ENCODE measurements around the gene IP6K1. TPM values are rescaled to one million over a fixed set of nuclear protein-coding genes. Genes with fewer than 3 reads are reported as not detected.
A peak's percentile ranks its signal among the peaks of the same experiment; 100 is the strongest.
"Not testable (repeated sequence)": the region's sequence is repeated elsewhere in the genome, so short reads cannot be mapped to it uniquely, and the experiment has no call there.

The IP6K1 gene
- total RNA-seq, 1 donor: 82.4 TPM

GRCh38 chr3:49694409-49695070 lies 91.8 kb downstream of the IP6K1 start:
- not testable (repeated sequence) for DNase-seq (ENCODE audit: low read depth in 2 of 3, low spot score in 2 of 3)

DNA sequence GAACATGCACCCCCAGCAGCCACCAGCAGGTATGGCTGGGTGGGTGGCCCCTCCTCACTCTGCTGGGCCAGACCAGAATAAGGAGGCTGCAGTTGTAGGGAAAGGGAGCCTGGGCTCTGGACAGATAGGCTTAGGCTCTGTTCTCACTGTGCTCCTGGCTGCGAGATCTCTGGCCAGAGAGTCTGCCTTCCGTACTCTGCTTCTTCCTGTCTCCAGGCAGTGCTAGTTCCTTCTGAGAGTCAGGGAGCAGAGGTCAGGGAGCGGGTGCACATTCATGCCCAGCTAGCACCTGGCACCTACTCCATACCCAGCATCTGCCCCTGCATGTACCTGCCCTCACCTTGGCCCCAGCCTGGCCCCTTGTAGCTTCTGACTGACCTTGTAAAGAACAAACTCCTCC lies 94.9 kb downstream of the IP6K1 start:
- DNase-seq (ENCODE audit: low read depth in 2 of 3, low spot score in 2 of 3): not testable (repeated sequence)

- DNase-seq (ENCODE audit: low read depth in 2 of 3, low spot score in 2 of 3): not testable (repeated sequence)
Measured at GRCh38 chr3:49690856-49691255, 95.5 kb downstream of the IP6K1 start.

- peak in 1 of 3 donors; percentile 18 for DNase-seq (ENCODE audit: low read depth in 2 of 3, low spot score in 2 of 3)
Measured at GRCh38 chr3:49689908-49690624, 96.3 kb downstream of the IP6K1 start.

DNA sequence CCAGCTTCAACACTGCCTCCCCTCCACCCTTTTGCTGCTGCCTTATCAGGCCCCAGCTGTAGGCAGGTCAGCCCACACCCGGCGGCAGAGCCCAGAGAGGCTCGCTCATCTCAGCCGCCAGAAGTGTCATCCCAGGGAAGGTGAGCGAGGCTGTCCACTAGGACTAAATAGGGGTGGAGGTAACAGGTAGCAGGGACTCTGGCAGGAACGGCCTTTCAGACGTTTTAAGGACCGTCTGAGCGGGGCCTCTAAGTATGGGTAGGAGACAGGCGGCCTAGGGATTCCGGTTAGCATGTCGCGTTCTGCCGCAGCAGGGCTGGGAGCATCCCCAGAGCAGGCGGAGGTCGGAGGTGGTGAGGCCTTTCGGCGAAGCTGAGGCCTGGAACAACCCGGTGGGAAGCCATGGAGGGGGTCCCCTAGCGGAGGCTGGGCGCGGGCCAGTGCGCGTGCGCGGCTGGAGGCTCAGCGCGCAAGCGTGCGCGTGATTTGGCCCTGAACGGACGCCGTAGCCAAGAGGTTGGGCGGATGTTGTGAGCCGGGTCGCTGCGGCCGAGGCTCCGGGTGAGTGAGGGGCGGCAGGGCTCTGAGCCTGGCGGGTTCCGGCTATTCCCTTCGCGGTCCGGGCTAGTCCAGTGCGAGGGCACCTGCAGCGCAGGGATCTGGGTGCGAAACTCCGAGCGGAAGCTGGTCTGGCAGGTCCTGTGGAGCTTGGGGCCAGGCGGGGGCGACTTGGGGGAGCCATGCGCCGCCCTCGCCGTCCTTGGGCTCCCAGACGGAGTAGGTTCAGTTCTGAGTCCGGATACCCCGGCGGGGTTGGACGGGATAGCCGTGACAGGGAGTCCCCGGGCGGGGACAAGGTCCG lies 97.1 kb downstream of the IP6K1 start, which contains the start of the genes MST1 and RNF123:
Gene MST1, minus strand, starts transcription at position 429 of the 862 bp plus-strand sequence. CDS start 783 bp downstream, outside the sequence.
Gene RNF123, plus strand, starts transcription at position 512 of the 862 bp plus-strand sequence. CDS start 1,609 bp downstream, outside the sequence.
- DNase-seq (ENCODE audit: low read depth in 2 of 3, low spot score in 2 of 3): peak; percentile 92 to 95 (median 93)

GRCh38 chr3:49688338-49689045 lies 97.8 kb downstream of the IP6K1 start:
- not testable (repeated sequence) for DNase-seq (ENCODE audit: low read depth in 2 of 3, low spot score in 2 of 3)

DNA sequence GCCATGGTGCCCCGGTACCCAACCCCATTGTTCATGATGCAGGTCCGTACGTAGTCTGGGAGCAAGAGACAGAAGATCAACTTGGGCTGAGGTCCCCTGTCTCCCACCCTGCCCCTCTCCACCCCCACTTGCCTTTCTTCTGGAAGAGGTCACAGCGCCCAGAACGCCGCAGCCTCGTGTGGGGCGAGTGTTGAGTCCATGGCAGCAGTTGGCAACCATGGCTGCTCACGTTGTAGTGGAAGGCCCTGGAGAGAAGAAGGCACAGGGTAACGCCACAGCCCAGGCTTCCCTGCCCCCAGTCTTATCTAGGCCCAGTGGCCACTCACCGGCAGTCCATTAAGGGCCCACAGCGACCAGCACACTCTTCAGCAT lies 98.9 kb downstream of the IP6K1 start:
- DNase-seq (ENCODE audit: low read depth in 2 of 3, low spot score in 2 of 3): not testable (repeated sequence)

GRCh38 chr3:49686769-49687423 lies 99.4 kb downstream of the IP6K1 start:
- DNase-seq (ENCODE audit: low read depth in 2 of 3, low spot score in 2 of 3): peak in 2 of 3 donors; percentile 37 to 53

DNA sequence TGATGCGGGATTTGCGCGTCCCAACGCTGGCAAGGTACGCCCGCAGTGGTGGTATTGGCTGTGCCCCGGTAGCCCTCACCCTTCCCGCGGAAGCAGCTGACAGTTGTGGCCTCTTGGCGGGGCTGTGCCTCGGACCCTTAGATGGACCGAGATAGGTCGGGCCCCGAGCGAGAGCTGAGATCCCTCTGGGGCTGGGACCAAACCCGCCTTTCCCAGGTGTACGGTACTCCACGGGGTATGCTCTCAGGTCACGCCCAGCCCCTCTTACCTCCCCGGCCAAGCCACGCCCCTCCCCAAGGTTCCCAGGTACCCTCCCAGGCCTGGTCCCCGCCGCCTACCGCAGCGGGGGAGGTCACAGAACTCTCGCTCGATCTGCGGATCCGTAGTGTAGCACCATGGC lies 100.0 kb downstream of the IP6K1 start:
- peak in 2 of 3 donors; percentile 8 to 18 for DNase-seq (ENCODE audit: low read depth in 2 of 3, low spot score in 2 of 3)

GRCh38 chr3:49685846-49686245 lies 100.5 kb downstream of the IP6K1 start:
- DNase-seq (ENCODE audit: low read depth in 2 of 3, low spot score in 2 of 3): not testable (repeated sequence)

DNA sequence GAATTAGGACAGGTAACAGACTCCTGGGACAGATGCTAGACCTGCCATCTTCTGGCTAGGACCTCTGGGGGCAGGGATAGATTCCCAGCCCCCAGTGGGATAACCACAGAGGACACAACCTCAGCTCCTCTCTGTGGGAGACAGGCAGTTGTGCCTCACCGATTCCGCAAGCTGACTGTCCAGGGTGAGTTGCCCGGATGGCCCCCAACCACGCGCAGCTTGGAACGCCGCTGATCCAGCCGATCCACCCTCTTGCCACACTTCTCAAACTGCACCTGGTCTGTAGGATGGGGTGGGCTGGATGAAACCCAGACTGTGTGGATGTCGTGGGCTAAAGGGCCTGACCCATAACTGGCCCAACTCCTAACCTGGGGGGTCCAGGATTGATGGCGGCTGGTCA lies 101.2 kb downstream of the IP6K1 start:
- not testable (repeated sequence) for DNase-seq (ENCODE audit: low read depth in 2 of 3, low spot score in 2 of 3)

- not testable (repeated sequence) for DNase-seq (ENCODE audit: low read depth in 2 of 3, low spot score in 2 of 3)
Measured at GRCh38 chr3:49684453-49684852, 101.9 kb downstream of the IP6K1 start.

DNA sequence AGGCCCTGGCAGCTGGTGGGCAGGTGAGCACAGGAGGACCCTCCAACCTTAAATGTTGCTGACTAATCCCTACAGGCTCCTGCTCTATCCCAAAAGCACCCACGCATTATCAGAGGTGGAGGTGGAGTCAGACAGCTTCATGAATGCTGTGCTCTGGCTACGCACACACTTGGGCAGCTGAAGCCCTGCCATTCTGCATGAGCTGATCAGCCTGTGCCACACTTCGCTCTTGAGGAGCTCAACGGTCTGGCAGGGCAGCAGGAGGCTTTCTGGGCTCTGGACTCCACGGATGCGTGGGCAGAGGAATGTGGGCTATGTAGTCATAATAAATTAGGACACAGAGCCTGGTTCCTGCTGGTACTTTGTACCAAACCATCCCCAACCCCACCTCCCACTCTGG lies 103.2 kb downstream of the IP6K1 start:
- no peak for DNase-seq (ENCODE audit: low read depth in 2 of 3, low spot score in 2 of 3)

DNA sequence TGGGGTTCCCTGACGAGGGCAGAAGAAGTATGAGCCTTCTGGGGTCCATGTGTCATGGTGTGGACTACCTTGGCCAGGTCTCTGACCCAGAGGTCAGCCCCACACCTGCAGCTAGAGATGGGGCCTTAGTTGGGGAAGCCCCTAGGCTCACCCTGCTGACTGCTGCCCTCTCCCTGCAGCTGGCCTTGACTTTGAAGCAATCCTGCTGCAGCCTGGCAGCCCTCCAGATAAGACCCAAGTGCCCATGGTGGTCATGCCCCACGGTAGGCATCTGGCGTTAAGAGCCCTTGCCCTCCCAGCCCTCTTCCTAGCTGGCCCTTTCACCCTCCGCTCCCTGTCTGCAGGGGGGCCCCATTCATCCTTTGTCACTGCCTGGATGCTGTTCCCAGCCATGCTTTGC lies 104.8 kb downstream of the IP6K1 start:
- DNase-seq (ENCODE audit: low read depth in 2 of 3, low spot score in 2 of 3): no peak

GRCh38 chr3:49681232-49681522 lies 105.2 kb downstream of the IP6K1 start:
- DNase-seq (ENCODE audit: low read depth in 2 of 3, low spot score in 2 of 3): no peak

DNA sequence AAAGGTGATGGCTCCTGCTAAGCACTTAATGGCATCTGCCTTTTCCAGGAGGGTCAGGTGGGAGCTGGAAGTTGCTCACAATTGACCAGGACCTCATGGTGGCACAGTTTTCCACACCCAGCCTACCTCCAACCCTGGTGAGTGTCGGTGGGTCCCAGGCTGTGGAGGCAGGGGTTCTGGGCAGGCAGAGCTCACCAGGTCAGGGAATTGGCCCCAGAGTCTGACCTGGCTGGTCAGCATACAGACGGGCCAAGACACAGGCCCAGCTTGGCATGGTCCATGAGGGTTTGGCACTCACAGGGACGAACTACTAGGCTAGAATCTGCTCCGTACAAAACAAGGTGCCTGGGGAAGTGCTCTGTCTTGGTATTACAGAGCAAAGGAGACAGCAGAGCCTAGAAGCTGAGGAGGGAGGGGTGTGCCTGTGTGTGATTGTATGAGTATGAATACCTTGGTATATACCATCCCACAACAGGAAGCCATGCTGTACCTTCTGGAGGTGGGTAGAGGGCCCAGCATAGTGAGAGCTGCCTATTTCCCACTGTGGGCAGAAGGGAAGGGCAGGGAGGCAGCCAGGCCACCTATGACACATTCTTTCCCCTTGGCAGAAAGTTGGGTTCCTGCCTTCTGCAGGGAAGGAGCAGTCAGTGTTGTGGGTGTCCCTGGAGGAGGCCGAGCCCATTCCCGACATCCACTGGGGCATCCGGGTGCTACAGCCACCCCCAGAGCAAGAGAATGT lies 105.7 kb downstream of the IP6K1 start:
- DNase-seq (ENCODE audit: low read depth in 2 of 3, low spot score in 2 of 3): no peak

DNA sequence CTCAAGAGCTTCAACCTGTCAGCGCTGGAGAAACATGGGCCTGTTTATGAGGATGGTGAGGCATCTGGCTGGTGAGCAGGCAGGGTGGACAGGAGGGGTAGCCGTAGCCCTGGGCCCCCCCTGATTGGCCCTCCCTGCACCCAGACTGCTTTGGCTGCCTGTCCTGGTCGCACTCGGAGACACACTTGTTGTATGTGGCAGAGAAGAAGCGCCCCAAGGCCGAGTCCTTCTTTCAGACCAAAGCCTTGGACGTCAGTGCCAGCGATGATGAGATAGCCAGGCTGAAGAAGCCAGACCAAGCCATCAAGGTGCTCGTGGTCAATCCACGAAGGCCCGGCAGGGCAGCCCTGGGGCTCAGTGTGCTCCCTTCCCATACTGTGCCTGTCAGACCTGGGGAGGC lies 110.4 kb downstream of the IP6K1 start:
- DNase-seq (ENCODE audit: low read depth in 2 of 3, low spot score in 2 of 3): no peak

DNA sequence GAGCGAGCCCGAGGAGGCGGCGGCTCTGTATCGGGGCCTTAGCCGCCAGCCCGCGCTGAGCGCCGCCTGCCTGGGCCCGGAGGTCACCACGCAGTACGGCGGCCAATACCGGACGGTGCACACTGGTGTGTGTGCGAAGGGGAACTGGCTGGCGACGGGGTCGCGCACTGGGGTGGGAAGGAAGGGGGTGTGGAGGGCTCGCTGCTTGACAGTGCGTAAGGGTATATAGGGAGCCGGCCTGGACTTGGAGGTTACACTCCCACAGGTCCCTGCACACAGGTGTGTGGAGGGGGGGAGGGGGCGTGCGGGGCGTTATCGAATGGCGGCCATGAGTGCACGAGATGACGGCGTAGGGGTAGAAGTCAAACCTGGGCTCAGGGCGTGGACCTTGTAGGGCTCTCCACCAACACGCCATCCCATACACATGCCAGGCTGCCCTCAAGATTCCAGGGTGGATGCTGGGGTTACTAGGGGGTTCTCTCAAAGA lies 111.8 kb downstream of the IP6K1 start:
- no peak for DNase-seq (ENCODE audit: low read depth in 2 of 3, low spot score in 2 of 3)
